Cardiac fibroblast (primary cell): Measurements from ENCODE around the gene CAMTA2.

Experiments
- DNase-seq, 2 donors: peaks; one replicate each; pipeline versions ENCODE4 v3.0.0 to v3.0.0-alpha.2; 2010; ENCODE audit warnings: low read depth in 2 of 2
- H3K4me3 ChIP-seq, 2 donors: replicated peaks in 1 of 2; 1 replicate in 1 of 2; 2 replicates in 1 of 2; pipeline ENCODE4 v1.5.1; 2011; ENCODE audit warnings: low read depth in 2 of 2, low read length in 2 of 2, mild to moderate bottlenecking in 2 of 2, moderate library complexity in 1 of 2
- TF ChIP-seq, protein P1 (sequence below): IDR thresholded peaks from one replicate; pipeline ENCODE4 v1.5.1; 2011; ENCODE audit warnings: low read depth, mild to moderate bottlenecking, low read length, inconsistent platforms

The CAMTA2 gene

GRCh38 chr17:4919511-4920047, 67.9 kb downstream of the CAMTA2 start:
- H3K4me3 ChIP-seq: no peak overlapping the region
- TF ChIP-seq, protein P1, sequence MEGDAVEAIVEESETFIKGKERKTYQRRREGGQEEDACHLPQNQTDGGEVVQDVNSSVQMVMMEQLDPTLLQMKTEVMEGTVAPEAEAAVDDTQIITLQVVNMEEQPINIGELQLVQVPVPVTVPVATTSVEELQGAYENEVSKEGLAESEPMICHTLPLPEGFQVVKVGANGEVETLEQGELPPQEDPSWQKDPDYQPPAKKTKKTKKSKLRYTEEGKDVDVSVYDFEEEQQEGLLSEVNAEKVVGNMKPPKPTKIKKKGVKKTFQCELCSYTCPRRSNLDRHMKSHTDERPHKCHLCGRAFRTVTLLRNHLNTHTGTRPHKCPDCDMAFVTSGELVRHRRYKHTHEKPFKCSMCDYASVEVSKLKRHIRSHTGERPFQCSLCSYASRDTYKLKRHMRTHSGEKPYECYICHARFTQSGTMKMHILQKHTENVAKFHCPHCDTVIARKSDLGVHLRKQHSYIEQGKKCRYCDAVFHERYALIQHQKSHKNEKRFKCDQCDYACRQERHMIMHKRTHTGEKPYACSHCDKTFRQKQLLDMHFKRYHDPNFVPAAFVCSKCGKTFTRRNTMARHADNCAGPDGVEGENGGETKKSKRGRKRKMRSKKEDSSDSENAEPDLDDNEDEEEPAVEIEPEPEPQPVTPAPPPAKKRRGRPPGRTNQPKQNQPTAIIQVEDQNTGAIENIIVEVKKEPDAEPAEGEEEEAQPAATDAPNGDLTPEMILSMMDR: no peak
- no peak for DNase-seq
